ENCODE measurements around the gene PALM3. TPM values are rescaled to one million over a fixed set of nuclear protein-coding genes. Genes with fewer than 3 reads are reported as not detected.
A peak's percentile ranks its signal among the peaks of the same experiment; 100 is the strongest.

The PALM3 gene
- total RNA-seq, 6 experiments from 2014 or later: 1.2 to 4.0 (median 2.8) TPM

GRCh38 chr19:14012378-14012915 lies 49.4 kb downstream of the PALM3 start:
- Mint-ChIP-seq H3K27ac (no peak overlapping the region), H3K36me3 (ENCODE audit: low read depth) (no peaks in the 10 kb centered on the region), H3K4me3 (no peak overlapping the region), H3K27me3 (ENCODE audit: insufficient read depth) (peaks cover 3% of the 10 kb centered on the region; the same call in 1 of the 2 replicates), H3K9me3 (no peaks in the 10 kb centered on the region), H3K4me1 (ENCODE audit: low read depth) (peaks cover 9% of the 10 kb centered on the region)
- no peak for TF ChIP-seq CTCF (IDR thresholded peaks at IDR 0.05)
- no peak for DNase-seq

GRCh38 chr19:14006766-14007562 lies 54.9 kb downstream of the PALM3 start:
- H3K4me1 Mint-ChIP-seq (ENCODE audit: low read depth): peaks cover 17% of the 10 kb centered on the region
- DNase-seq: no peak
- TF ChIP-seq CTCF (IDR thresholded peaks at IDR 0.05): no peak

GRCh38 chr19:14006085-14006765 lies 55.7 kb downstream of the PALM3 start, which contains the start of gene RFX1:
TSS of gene RFX1 (minus strand) at chr19:14006320. CDS start at chr19:13993843, 12,477 bp downstream.
- peak within 1 kb of the TSS; percentile 100 for H3K27ac Mint-ChIP-seq
- DNase-seq: peak; percentile 100
- peaks cover 3% of the 10 kb centered on the region; the same call in 1 of the 2 replicates for H3K27me3 Mint-ChIP-seq (ENCODE audit: insufficient read depth)
- peak within 1 kb of the TSS; percentile 97 for H3K4me3 Mint-ChIP-seq
- no peaks in the 10 kb centered on the region for H3K9me3 Mint-ChIP-seq
- no peak for TF ChIP-seq CTCF (IDR thresholded peaks at IDR 0.05)
- H3K36me3 Mint-ChIP-seq (ENCODE audit: low read depth): no peaks in the 10 kb centered on the region
- peaks cover 17% of the 10 kb centered on the region for H3K4me1 Mint-ChIP-seq (ENCODE audit: low read depth)

More at GRCh38 chr19:14006766-14007562, 54.9 kb downstream of the PALM3 start:
- peak overlapping the region; percentile 97 for H3K4me3 Mint-ChIP-seq
- no peaks in the 10 kb centered on the region for H3K9me3 Mint-ChIP-seq
- peaks cover 3% of the 10 kb centered on the region; the same call in 1 of the 2 replicates for H3K27me3 Mint-ChIP-seq (ENCODE audit: insufficient read depth)
- no peaks in the 10 kb centered on the region for H3K36me3 Mint-ChIP-seq (ENCODE audit: low read depth)
- H3K27ac Mint-ChIP-seq: peak overlapping the region; percentile 100

GRCh38 chr19:14005349-14006084 lies 56.4 kb downstream of the PALM3 start:
- Mint-ChIP-seq H3K4me3 (peak overlapping the region; percentile 73), H3K4me1 (ENCODE audit: low read depth) (peaks cover 17% of the 10 kb centered on the region), H3K27ac (peak overlapping the region; percentile 100), H3K36me3 (ENCODE audit: low read depth) (no peaks in the 10 kb centered on the region), H3K27me3 (ENCODE audit: insufficient read depth) (peaks cover 3% of the 10 kb centered on the region; the same call in 1 of the 2 replicates), H3K9me3 (no peaks in the 10 kb centered on the region)
- TF ChIP-seq CTCF (IDR thresholded peaks at IDR 0.05): no peak
- DNase-seq: peak; percentile 75
